Activated T-helper 1 cell treated with anti-CD3 and anti-CD28 coated beads, Interleukin-12 subunit alpha, Interleukin-12 subunit beta, Interleukin-2, Interleukin-4 antibody, amounts not matched to agents 30 ng/mL and 10 ng/mL and 1 ng/mL, durations not matched to agents 14 hours and 24 hours and 36 hours (primary cell): ENCODE measurements around the gene DNAJB11. TPM values are rescaled to one million over a fixed set of nuclear protein-coding genes. Genes with fewer than 3 reads are reported as not detected.

Experiments used
- DNase-seq: peaks from one replicate; pipeline ENCODE4 v3.0.0; 2021; ENCODE audit warnings: low spot score
- H3K27ac Mint-ChIP-seq: one replicate; pipeline ENCODE4 v1.8.0; 2021; ENCODE audit warnings: mild to moderate bottlenecking, mixed read lengths
- H3K27me3 Mint-ChIP-seq: one replicate; pipeline ENCODE4 v1.8.0; 2022; ENCODE audit warnings: mild to moderate bottlenecking, moderate library complexity, mixed read lengths; ENCODE audit not compliant: insufficient read depth
- H3K36me3 Mint-ChIP-seq: one replicate; pipeline ENCODE4 v1.8.0; 2021; ENCODE audit warnings: low read depth, mixed read lengths
- H3K4me1 Mint-ChIP-seq: one replicate; pipeline ENCODE4 v1.8.0; 2021; ENCODE audit warnings: low read depth, mixed read lengths
- H3K4me3 Mint-ChIP-seq: one replicate; pipeline ENCODE4 v1.8.0; 2021; ENCODE audit warnings: mild to moderate bottlenecking, moderate library complexity, mixed read lengths
- H3K9me3 Mint-ChIP-seq: one replicate; pipeline ENCODE4 v1.8.0; 2021; ENCODE audit warnings: mixed read lengths
- intact Hi-C: fragments of 100-400 bp; cut with micrococcal nuclease; formaldehyde crosslinking; loops from one replicate; pipeline ENCODE4 v1.15.1; 2024
- total RNA-seq: library from RNA; stranded (reverse); gene quantifications from 2 replicates; pipeline ENCODE4 v1.2.3, GENCODE V29; 2022

Gene DNAJB11
- total RNA-seq, 1 donor from 2014 or later: 75.8 TPM

- Mint-ChIP-seq H3K4me1 (peaks cover 74% of the 10 kb centered on the region), H3K27ac (peak overlapping the region; percentile 97)
- intact Hi-C loops: loop anchor here (1.0 to 10.0 kb wide), 13 partner anchors 13 to 596 kb away; partner anchors contain the start of genes DNAJB11, EIF4A2, ETV5 and TRA2B
Observed at GRCh38 chr3:186534113-186534669, 36.3 kb upstream of the DNAJB11 start.

DNA sequence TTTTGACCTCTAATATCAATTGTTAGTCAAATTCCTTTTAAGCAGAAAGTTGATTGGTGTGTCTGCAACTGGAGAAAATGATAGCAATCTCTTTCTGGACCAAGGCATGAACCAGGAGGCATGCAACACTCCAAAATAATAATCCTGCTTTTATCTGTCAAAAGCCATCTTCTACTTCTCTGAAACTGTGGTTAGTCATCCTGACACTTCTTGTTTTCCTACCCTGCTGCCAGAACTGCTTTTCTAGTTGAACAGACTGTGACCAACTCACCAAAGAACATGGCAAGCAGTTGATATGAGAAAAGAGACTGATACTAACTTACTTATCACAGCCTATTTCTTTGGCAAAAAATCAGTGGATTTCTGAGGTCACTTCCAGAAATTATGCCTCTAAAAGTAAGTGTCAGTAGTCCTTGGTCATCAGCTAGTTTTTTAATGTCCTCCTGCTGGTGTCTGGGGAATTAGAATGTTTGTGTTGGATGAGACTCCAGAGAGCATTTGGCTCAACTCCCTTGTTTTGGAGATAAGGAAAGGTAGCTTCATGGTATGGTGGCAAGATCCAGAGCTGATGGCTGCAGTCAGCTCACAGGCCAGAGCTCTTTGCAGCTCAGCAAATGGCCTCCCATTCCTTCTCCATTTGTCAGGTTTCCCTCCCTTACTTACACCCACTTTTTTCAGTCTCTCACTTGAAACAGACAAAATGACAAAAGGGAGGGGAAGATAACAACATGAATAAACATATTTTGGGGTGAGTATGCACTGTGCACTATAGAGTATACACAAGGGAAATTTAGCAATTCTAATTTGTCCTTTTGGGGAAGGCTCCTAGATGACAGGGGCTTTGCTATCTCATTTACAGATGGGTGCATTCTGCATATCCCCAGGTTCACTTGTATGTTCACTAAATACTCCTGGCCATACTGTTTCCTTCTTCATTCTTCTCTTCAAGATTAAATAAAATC lies 33.4 kb upstream of the DNAJB11 start:
- peak overlapping the region; percentile 3 for H3K4me3 Mint-ChIP-seq
- DNase-seq: no peak
- H3K27me3 Mint-ChIP-seq: no peaks in the 10 kb centered on the region
- peak overlapping the region; percentile 73 for H3K27ac Mint-ChIP-seq
- H3K9me3 Mint-ChIP-seq: no peaks in the 10 kb centered on the region
- intact Hi-C loops: loop anchor here (5.0 to 10.0 kb wide), 2 partner anchors 170 to 468 kb away; no protein-coding TSS in a partner anchor
- peaks cover 78% of the 10 kb centered on the region for H3K4me1 Mint-ChIP-seq
- H3K36me3 Mint-ChIP-seq: peaks cover 23% of the 10 kb centered on the region

More at GRCh38 chr3:186534113-186534669, 36.3 kb upstream of the DNAJB11 start:
- Mint-ChIP-seq H3K9me3 (no peaks in the 10 kb centered on the region), H3K27me3 (no peaks in the 10 kb centered on the region), H3K36me3 (peaks cover 21% of the 10 kb centered on the region), H3K4me3 (peak overlapping the region; percentile 73)
- peak; percentile 59 for DNase-seq

DNA sequence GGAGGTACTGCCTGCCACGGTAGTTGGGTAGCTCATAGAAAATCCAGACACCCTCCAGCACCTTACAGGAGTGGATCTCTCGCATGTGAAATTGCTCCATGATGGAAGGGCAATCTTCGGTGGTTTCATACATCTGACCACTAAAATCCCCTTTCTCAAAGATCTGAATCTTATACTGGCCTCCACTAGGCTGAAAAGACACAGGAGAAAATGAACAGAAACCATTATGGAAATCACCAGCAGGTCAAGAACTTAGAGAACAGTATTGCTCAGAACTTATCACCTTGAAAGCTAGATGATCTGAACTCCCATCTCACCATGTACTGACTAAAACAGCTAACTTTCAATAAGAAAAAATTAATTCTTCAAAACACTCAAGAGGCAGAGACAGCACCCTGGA lies 31.7 kb upstream of the DNAJB11 start:
- intact Hi-C loops: loop anchor here (5.0 to 10.0 kb wide), 2 partner anchors 171 to 466 kb away; no protein-coding TSS in a partner anchor
- H3K36me3 Mint-ChIP-seq: peaks cover 23% of the 10 kb centered on the region
- no peaks in the 10 kb centered on the region for H3K9me3 Mint-ChIP-seq
- H3K4me3 Mint-ChIP-seq: no peak overlapping the region
- H3K27me3 Mint-ChIP-seq: no peaks in the 10 kb centered on the region
- H3K4me1 Mint-ChIP-seq: peaks cover 70% of the 10 kb centered on the region
- H3K27ac Mint-ChIP-seq: peak overlapping the region; percentile 67
- DNase-seq: no peak

DNA sequence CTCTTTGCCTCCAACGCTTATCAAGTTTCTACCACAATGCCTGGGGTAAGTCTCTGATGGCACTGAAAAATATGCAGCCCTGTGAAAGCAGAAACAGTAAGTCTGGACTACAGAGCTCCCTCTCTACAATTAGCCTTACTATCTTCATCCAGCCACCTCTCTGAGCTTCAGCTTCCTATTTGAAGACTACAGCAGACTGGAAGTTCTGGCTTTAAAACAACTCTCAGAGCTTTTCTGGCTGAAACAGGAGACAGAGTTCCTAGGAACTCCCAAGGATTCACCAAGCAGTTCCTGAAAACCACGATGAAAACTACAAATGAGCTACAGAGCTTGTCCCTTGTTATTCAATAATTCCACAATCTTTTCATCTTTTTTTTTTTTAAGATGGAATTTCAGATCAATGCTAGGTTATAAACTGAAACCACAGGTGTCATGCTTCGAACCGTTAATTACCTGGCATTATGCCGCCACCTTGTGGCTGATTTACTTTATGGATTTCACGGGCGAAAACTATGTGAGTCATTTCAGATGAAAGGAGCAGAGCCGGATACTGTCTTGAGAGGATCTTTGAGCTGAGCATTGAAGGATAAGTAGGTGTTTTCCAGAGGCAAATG lies 30.2 kb upstream of the DNAJB11 start:
- peak; percentile 76 for DNase-seq
- no peaks in the 10 kb centered on the region for H3K27me3 Mint-ChIP-seq
- H3K4me1 Mint-ChIP-seq: peaks cover 55% of the 10 kb centered on the region
- no peaks in the 10 kb centered on the region for H3K9me3 Mint-ChIP-seq
- intact Hi-C loops: loop anchor here (1.0 to 2.0 kb wide), 5 partner anchors 281 to 880 kb away; no protein-coding TSS in a partner anchor
- H3K36me3 Mint-ChIP-seq: peaks cover 30% of the 10 kb centered on the region
- no peak overlapping the region for H3K27ac Mint-ChIP-seq
- no peak overlapping the region for H3K4me3 Mint-ChIP-seq

- Mint-ChIP-seq H3K36me3 (peaks cover 27% of the 10 kb centered on the region), H3K4me3 (no peak overlapping the region), H3K4me1 (peaks cover 50% of the 10 kb centered on the region), H3K27me3 (no peaks in the 10 kb centered on the region), H3K27ac (peak overlapping the region; percentile 1), H3K9me3 (no peaks in the 10 kb centered on the region)
- intact Hi-C loops: loop anchor here (1.0 to 2.0 kb wide), 5 partner anchors 282 to 880 kb away; no protein-coding TSS in a partner anchor
- no peak for DNase-seq
Observed at GRCh38 chr3:186540835-186541226, 29.7 kb upstream of the DNAJB11 start.

- intact Hi-C loops: no loop called here
- peaks cover 23% of the 10 kb centered on the region for H3K36me3 Mint-ChIP-seq
- no peak within 1 kb of the TSS for H3K27ac Mint-ChIP-seq
- H3K4me1 Mint-ChIP-seq: peaks cover 20% of the 10 kb centered on the region
- DNase-seq: no peak
- no peaks in the 10 kb centered on the region for H3K27me3 Mint-ChIP-seq
- no peak within 1 kb of the TSS for H3K4me3 Mint-ChIP-seq
- H3K9me3 Mint-ChIP-seq: no peaks in the 10 kb centered on the region
Observed at GRCh38 chr3:186544281-186544680, 26.2 kb upstream of the DNAJB11 start, which contains the start of gene CRYGS. TSS of gene CRYGS (minus strand) at chr3:186544380. CDS start at chr3:186544326, 54 bp downstream.

GRCh38 chr3:186549497-186549896 lies 21.0 kb upstream of the DNAJB11 start:
- H3K27ac Mint-ChIP-seq: no peak overlapping the region
- DNase-seq: no peak
- no peaks in the 10 kb centered on the region for H3K9me3 Mint-ChIP-seq
- no peaks in the 10 kb centered on the region for H3K4me1 Mint-ChIP-seq
- intact Hi-C loops: no loop called here
- no peaks in the 10 kb centered on the region for H3K27me3 Mint-ChIP-seq
- no peak overlapping the region for H3K4me3 Mint-ChIP-seq
- peaks cover 24% of the 10 kb centered on the region for H3K36me3 Mint-ChIP-seq

GRCh38 chr3:186551387-186551786 lies 19.1 kb upstream of the DNAJB11 start:
- no peaks in the 10 kb centered on the region for H3K4me1 Mint-ChIP-seq
- H3K27me3 Mint-ChIP-seq: no peaks in the 10 kb centered on the region
- intact Hi-C loops: no loop called here
- no peaks in the 10 kb centered on the region for H3K9me3 Mint-ChIP-seq
- no peak overlapping the region for H3K4me3 Mint-ChIP-seq
- no peak for DNase-seq
- H3K27ac Mint-ChIP-seq: no peak overlapping the region
- peaks cover 24% of the 10 kb centered on the region for H3K36me3 Mint-ChIP-seq

DNA sequence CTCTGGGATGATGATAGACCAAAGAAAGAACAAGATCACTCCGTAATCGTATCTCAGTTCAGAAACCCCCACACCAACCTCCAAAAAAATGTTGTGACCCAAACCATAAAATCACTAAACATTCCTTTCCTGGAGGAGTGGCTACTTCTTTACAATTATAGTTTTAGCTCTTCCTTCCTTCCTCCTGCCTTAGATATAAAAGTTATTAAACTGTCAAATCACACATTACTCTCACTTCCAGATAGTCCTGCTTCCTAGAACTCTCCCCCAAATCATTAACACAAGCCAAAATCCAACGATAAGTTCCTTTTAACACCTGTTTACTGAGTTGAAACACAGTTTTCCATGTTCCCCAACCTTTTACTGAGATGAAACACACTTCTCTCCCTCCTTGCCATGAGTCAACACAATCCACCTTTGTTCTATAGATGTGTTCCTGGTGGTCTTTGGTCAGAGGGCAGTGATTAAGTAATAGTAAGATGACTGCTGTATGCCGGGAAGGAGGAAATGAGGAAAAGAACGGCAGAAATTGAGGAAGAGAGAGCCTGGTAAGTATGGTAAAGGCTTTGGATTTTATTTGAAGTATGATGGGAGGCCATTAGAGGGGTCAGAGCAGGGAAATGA lies 18.0 kb upstream of the DNAJB11 start:
- Mint-ChIP-seq H3K9me3 (no peaks in the 10 kb centered on the region), H3K4me3 (no peak overlapping the region), H3K36me3 (peaks cover 32% of the 10 kb centered on the region), H3K27ac (no peak overlapping the region), H3K27me3 (no peaks in the 10 kb centered on the region), H3K4me1 (no peaks in the 10 kb centered on the region)
- intact Hi-C loops: no loop called here
- DNase-seq: no peak

DNA sequence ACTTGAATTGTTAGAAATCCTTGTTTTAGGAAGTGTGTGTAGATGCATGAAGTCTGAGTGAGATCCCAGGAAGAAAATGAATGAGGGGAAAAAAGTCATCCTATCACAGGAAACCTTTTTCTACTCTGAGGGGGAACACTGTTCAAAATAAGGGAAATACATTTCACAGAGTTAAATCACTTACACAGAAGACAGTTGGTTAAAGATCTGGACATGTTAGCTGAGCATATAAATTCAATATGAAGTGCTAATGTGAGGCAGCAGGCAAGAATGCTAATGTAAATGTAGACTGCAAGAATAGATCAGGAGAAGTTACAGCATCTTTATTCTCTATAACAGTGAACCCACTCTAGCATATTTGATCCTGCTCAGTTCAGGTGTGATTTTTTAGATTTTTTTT lies 5.9 kb upstream of the DNAJB11 start:
- H3K27me3 Mint-ChIP-seq: no peaks in the 10 kb centered on the region
- peaks cover 72% of the 10 kb centered on the region for H3K4me1 Mint-ChIP-seq
- no peak overlapping the region for H3K27ac Mint-ChIP-seq

DNA sequence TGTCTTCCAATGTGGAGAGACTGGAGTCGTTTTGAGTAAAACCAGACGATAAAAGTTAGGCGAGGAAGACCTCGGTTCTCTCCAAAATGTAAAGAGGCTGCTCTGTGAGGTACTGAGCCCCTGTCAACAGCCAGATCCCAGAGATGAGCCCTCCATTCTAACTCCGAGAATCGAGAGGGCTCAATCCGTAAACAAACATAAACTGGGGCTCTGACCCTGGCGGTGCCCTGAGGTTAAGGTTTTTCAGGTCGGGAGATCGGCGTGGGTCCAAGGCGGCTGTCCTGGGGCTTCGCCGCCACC lies 3.8 kb upstream of the DNAJB11 start:
- Mint-ChIP-seq H3K9me3 (no peaks in the 10 kb centered on the region), H3K4me3 (peak overlapping the region; percentile 98), H3K36me3 (peaks cover 13% of the 10 kb centered on the region), H3K27me3 (no peaks in the 10 kb centered on the region), H3K4me1 (peaks cover 68% of the 10 kb centered on the region), H3K27ac (peak overlapping the region; percentile 95)
- no peak for DNase-seq
- intact Hi-C loops: loop anchor here (1.0 to 5.0 kb wide), 4 partner anchors 307 to 589 kb away; partner anchors contain the start of genes ETV5 and RPL39L

More for the DNA sequence above, 5.9 kb upstream of the DNAJB11 start:
- Mint-ChIP-seq H3K4me3 (no peak overlapping the region), H3K36me3 (peaks cover 20% of the 10 kb centered on the region), H3K9me3 (no peaks in the 10 kb centered on the region)
- intact Hi-C loops: no loop called here
- no peak for DNase-seq
